H1 (cell line): Measurements from ENCODE around the gene PLPPR3. TPM values are rescaled to one million over a fixed set of nuclear protein-coding genes. Genes with fewer than 3 reads are reported as not detected.

ENCODE experiments used
- CTCF ChIA-PET: fragments of 300-600 bp; sonication (Branson Sonifier 250); formaldehyde crosslinking; loops from one replicate; lab custom pipeline; 2021; ENCODE audit not compliant: partially characterized antibody; lab: Charles Lee
- POLR2A ChIA-PET: fragments of 300-600 bp; sonication (Branson Sonifier 250); formaldehyde crosslinking; loops from one replicate; lab custom pipeline; 2021; ENCODE audit warnings: inconsistent platforms; ENCODE audit not compliant: partially characterized antibody; lab: Charles Lee
- DNase-seq, 2 experiments: peaks; one replicate each; pipeline versions ENCODE4 v3.0.0 to v3.0.0-alpha.2; 2010 to 2022; ENCODE audit warnings: low spot score in 2 of 2, low read depth in 1 of 2, mixed read lengths in 1 of 2
- FAIRE-seq: peaks from 2 replicates; lab custom pipeline; 2011; peaks lifted over from hg19 to GRCh38; lab: Jason Lieb, UNC
- H2AFZ ChIP-seq: 2 replicates; pipeline ENCODE4 v1.8.1; 2012; ENCODE audit warnings: low read length, inconsistent platforms
- H2AK5ac ChIP-seq: 2 replicates; pipeline ENCODE4 v1.6.1; 2013; ENCODE audit warnings: low read depth, low read length
- H2BK120ac ChIP-seq: replicated peaks from 2 replicates; pipeline ENCODE3; 2013; ENCODE audit warnings: low read depth, low read length, inconsistent platforms
- H2BK12ac ChIP-seq: 2 replicates; pipeline ENCODE4 v1.6.1; 2013; ENCODE audit warnings: low read depth, low read length
- H2BK15ac ChIP-seq: 2 replicates; pipeline ENCODE4 v1.6.1; 2013; ENCODE audit warnings: low read length
- H2BK20ac ChIP-seq: 2 replicates; pipeline ENCODE4 v1.6.1; 2013; ENCODE audit warnings: low read length
- H2BK5ac ChIP-seq: 2 replicates; pipeline ENCODE4 v1.6.1; 2013; ENCODE audit warnings: low read depth, low read length
- H3K14ac ChIP-seq: 2 replicates; pipeline ENCODE4 v1.6.1; 2013; ENCODE audit warnings: inconsistent platforms; ENCODE audit not compliant: insufficient read length
- H3K18ac ChIP-seq: 2 replicates; pipeline ENCODE4 v1.6.1; 2013; ENCODE audit warnings: low read length; ENCODE audit errors: extremely low read depth
- H3K23ac ChIP-seq: 2 replicates; pipeline ENCODE4 v1.6.1; 2013; ENCODE audit warnings: inconsistent platforms; ENCODE audit not compliant: insufficient read length
- H3K23me2 ChIP-seq: 2 replicates; pipeline ENCODE4 v1.6.1; 2013; ENCODE audit warnings: low read depth, low read length
- H3K27ac ChIP-seq: 2 replicates; pipeline ENCODE4 v1.6.1; 2011; ENCODE audit warnings: low read depth, low read length, inconsistent platforms
- H3K27me3 ChIP-seq, 4 experiments: replicated peaks in 1 of 4; 1 replicate in 1 of 4; 2 replicates in 3 of 4; pipeline versions ENCODE4 v1.6.1 to v1.8.1; 2011 to 2013; ENCODE audit warnings: low read length in 3 of 4, mild to moderate bottlenecking in 3 of 4, inconsistent platforms in 2 of 4, mixed read lengths in 2 of 4, moderate library complexity in 1 of 4; ENCODE audit not compliant: control insufficient read depth in 3 of 4, insufficient read depth in 3 of 4; ENCODE audit errors: extremely low read depth in 1 of 4
- H3K36me3 ChIP-seq, 4 experiments: 2 replicates each; pipeline versions ENCODE4 v1.6.1 to v1.8.1; 2011 to 2013; ENCODE audit warnings: mild to moderate bottlenecking in 4 of 4, low read length in 3 of 4, moderate library complexity in 2 of 4, control low read depth in 1 of 4, inconsistent platforms in 1 of 4; ENCODE audit not compliant: insufficient read depth in 4 of 4, control insufficient read depth in 2 of 4
- H3K4ac ChIP-seq: replicated peaks from 2 replicates; pipeline ENCODE3; 2013; ENCODE audit warnings: low read length, low read depth, mixed read lengths, inconsistent platforms; ENCODE audit not compliant: insufficient read length
- H3K4me1 ChIP-seq, 4 experiments: replicated peaks in 1 of 4; 1 replicate in 1 of 4; 2 replicates in 3 of 4; pipeline versions ENCODE4 v1.6.1 to v1.8.1; 2011 to 2013; ENCODE audit warnings: low read length in 3 of 4, inconsistent platforms in 2 of 4, mixed read lengths in 1 of 4; ENCODE audit not compliant: insufficient read depth in 4 of 4, control insufficient read depth in 3 of 4
- H3K4me2 ChIP-seq, 2 experiments: 2 replicates each; pipeline versions ENCODE4 v1.6.1 to v1.8.1; 2011 to 2013; ENCODE audit warnings: low read depth in 2 of 2, low read length in 2 of 2, control low read depth in 1 of 2, inconsistent platforms in 1 of 2, mild to moderate bottlenecking in 1 of 2; ENCODE audit not compliant: insufficient read depth in 1 of 2
- H3K4me3 ChIP-seq, 4 experiments: fragments of 200-600, 300-600 bp in 1 of 4; sonication (generic), shearing (Covaris generic), sonication (Bioruptor Twin) in 1 of 4; 2 replicates each; pipeline versions ENCODE4 v1.5.1 to v1.8.1; 2011 to 2016; ENCODE audit warnings: low read length in 4 of 4, low read depth in 3 of 4, control low read depth in 2 of 4, inconsistent platforms in 2 of 4, mild to moderate bottlenecking in 2 of 4, mixed read lengths in 1 of 4, moderate library complexity in 1 of 4; ENCODE audit not compliant: insufficient read depth in 2 of 4; ENCODE audit errors: extremely low read depth in 1 of 4
- H3K56ac ChIP-seq: replicated peaks from 2 replicates; pipeline ENCODE3; 2013; ENCODE audit warnings: low read depth, mild to moderate bottlenecking, mixed read lengths, low read length, inconsistent platforms; ENCODE audit not compliant: insufficient read length
- H3K79me1 ChIP-seq: 2 replicates; pipeline ENCODE4 v1.6.1; 2013; ENCODE audit warnings: low read depth, low read length, control low read depth
- H3K79me2 ChIP-seq, 2 experiments: 2 replicates each; pipeline versions ENCODE4 v1.6.1 to v1.8.1; 2012 to 2013; ENCODE audit warnings: low read length in 2 of 2, mild to moderate bottlenecking in 2 of 2, inconsistent platforms in 1 of 2; ENCODE audit not compliant: insufficient read depth in 2 of 2, control insufficient read depth in 1 of 2
- H3K9ac ChIP-seq, 4 experiments: replicated peaks in 1 of 4; 1 replicate in 1 of 4; 2 replicates in 3 of 4; pipeline versions ENCODE4 v1.6.1 to v1.8.1; 2011 to 2013; ENCODE audit warnings: low read depth in 3 of 4, low read length in 3 of 4, control low read depth in 2 of 4, mild to moderate bottlenecking in 2 of 4, moderate library complexity in 2 of 4, inconsistent platforms in 1 of 4; ENCODE audit errors: extremely low read depth in 1 of 4
- H3K9me3 ChIP-seq, 2 experiments: 2 replicates each; pipeline versions ENCODE4 v1.6.1 to v1.8.1; 2012 to 2013; ENCODE audit warnings: mild to moderate bottlenecking in 2 of 2, moderate library complexity in 2 of 2, control low read depth in 1 of 2, inconsistent platforms in 1 of 2, low read depth in 1 of 2, low read length in 1 of 2, mixed read lengths in 1 of 2; ENCODE audit not compliant: insufficient read depth in 2 of 2
- H4K20me1 ChIP-seq, 2 experiments: replicated peaks in 1 of 2; 2 replicates each; pipeline versions ENCODE3 to v1.8.1; 2011 to 2013; ENCODE audit warnings: inconsistent platforms in 2 of 2, low read length in 2 of 2, mild to moderate bottlenecking in 1 of 2; ENCODE audit not compliant: insufficient read depth in 2 of 2, control insufficient read depth in 1 of 2
- H4K5ac ChIP-seq: 2 replicates; pipeline ENCODE4 v1.6.1; 2013; ENCODE audit warnings: low read length, low read depth, mixed read lengths, inconsistent platforms; ENCODE audit not compliant: insufficient read length
- H4K8ac ChIP-seq: 2 replicates; pipeline ENCODE4 v1.8.0; 2013; ENCODE audit warnings: mild to moderate bottlenecking, moderate library complexity, low read length, inconsistent platforms; ENCODE audit not compliant: insufficient read depth; ENCODE audit errors: extremely low read depth
- H4K91ac ChIP-seq: replicated peaks from 2 replicates; pipeline ENCODE3; 2013; ENCODE audit warnings: low read length, mixed read lengths, inconsistent platforms; ENCODE audit not compliant: insufficient read length
- BRCA1 ChIP-seq: IDR thresholded peaks from 2 replicates; pipeline ENCODE4 v1.6.1; 2012; ENCODE audit warnings: low read depth, low read length, improper control_type of control experiment
- E2F6 ChIP-seq: IDR thresholded peaks from 2 replicates; pipeline ENCODE4 v1.6.1; 2012; ENCODE audit warnings: inconsistent platforms
- HDAC6 ChIP-seq: IDR thresholded peaks from one replicate; pipeline ENCODE4 v1.7.1; 2012; ENCODE audit warnings: low read depth, mild to moderate bottlenecking, inconsistent platforms, low read length, moderate library complexity
- KDM4A ChIP-seq: IDR thresholded peaks from one replicate; pipeline ENCODE4 v1.7.1; 2012; ENCODE audit warnings: low read depth, mild to moderate bottlenecking, moderate library complexity, low read length, inconsistent platforms; ENCODE audit not compliant: severe bottlenecking
- RFX5 ChIP-seq: IDR thresholded peaks from 2 replicates; pipeline ENCODE4 v1.6.1; 2011; ENCODE audit warnings: low read depth, low read length, improper control_type of control experiment, borderline replicate concordance
- SIX5 ChIP-seq: IDR thresholded peaks from 2 replicates; pipeline ENCODE4 v1.6.1; 2011; ENCODE audit warnings: mild to moderate bottlenecking, low read depth, low read length
- TEAD4 ChIP-seq: IDR thresholded peaks from 2 replicates; pipeline ENCODE4 v1.6.1; 2012; ENCODE audit warnings: low read depth, low read length, inconsistent platforms, mixed read lengths
- WGBS, 2 experiments: shearing (Covaris generic) in 1 of 2; methylation state at CpG; one replicate each; pipeline versions ENCODE4 v1.1.6 to v1.1.7; 2013 to 2015; ENCODE audit warnings: low lambda C conversion rate in 2 of 2, mixed read lengths in 2 of 2, inconsistent platforms in 1 of 2, low coverage in 1 of 2, missing lambda C conversion rate in 1 of 2; ENCODE audit not compliant: insufficient replicate concordance in 2 of 2, insufficient coverage in 1 of 2, insufficient read length in 1 of 2; ENCODE audit errors: extremely low coverage in 1 of 2, missing lambda C conversion rate in 1 of 2; 5-methylcytosine and 5-hydroxymethylcytosine counted together
- polyA plus RNA-seq, 7 experiments: library from polyadenylated mRNA; depleted of rRNA in 3 of 7; stranded (reverse) in 5 of 7; unstranded in 2 of 7; fragments of >200 nt in 5 of 7; fragments of 200-250 nt in 2 of 7; gene quantifications; 1 replicate in 5 of 7; 2 replicates in 1 of 7; 4 replicates in 1 of 7; pipeline versions ENCODE4 v1.2.1 to v1.2.3, GENCODE V29; 2011 to 2013; ENCODE audit warnings: missing spikeins in 2 of 7, mixed read lengths in 2 of 7
- total RNA-seq: library from RNA; stranded (reverse); fragmentation: NEBNext Ultra II Directional; extraction: Animal tissue kit (Norgen Biotek cat#: 25700); gene quantifications from 2 replicates; pipeline ENCODE4 v1.2.1, GENCODE V29; 2021

PLPPR3 gene
- total and polyA plus RNA-seq, 2 of the 8 experiments (the other 6 are each of a cell fraction or from before 2014, with no cell fraction given): 71.7 to 76.4 TPM

- Histone ChIP-seq H3K4ac (no peak overlapping the region), H3K79me2 (no peaks in the 10 kb centered on the region), H3K79me1 (no peaks in the 10 kb centered on the region; the same call in 1 of the 2 replicates), H3K4me1 (peaks cover 0 to 36% (median 17%) of the 10 kb centered on the region in 4 experiments; a peak in 6 of 7 replicates), H3K36me3 (no peaks in the 10 kb centered on the region), H3K9ac (no peak overlapping the region), H4K20me1 (no peaks in the 10 kb centered on the region), H3K23me2 (peaks cover 2% of the 10 kb centered on the region; the same call in 1 of the 2 replicates), H3K4me3 (no peak overlapping the region), H3K18ac (peak overlapping the region; percentile 71; the same call in 1 of the 2 replicates), H3K56ac (no peak overlapping the region), H3K23ac (no peak overlapping the region), H4K91ac (no peak overlapping the region), H4K5ac (no peak overlapping the region), H2BK20ac (no peak overlapping the region), H3K14ac (no peak overlapping the region), H2BK5ac (peak overlapping the region; percentile 88; the same call in 1 of the 2 replicates), H3K4me2 (no peak overlapping the region), H2BK120ac (no peak overlapping the region), H2AFZ (no peak overlapping the region), H3K27me3 (no peaks in the 10 kb centered on the region), H3K27ac (no peak overlapping the region; the same call in 1 of the 2 replicates), H3K9me3 (no peaks in the 10 kb centered on the region), H2AK5ac (0 out of 2 replicates have a peak overlapping the region, but pooled peaks have one; percentile 53), H2BK12ac (peak overlapping the region; percentile 100; the same call in 1 of the 2 replicates), H2BK15ac (no peak overlapping the region), H4K8ac (no peak overlapping the region; the same call in 1 of the 2 replicates)
- DNase-seq (no peak), FAIRE-seq (no peak)
- WGBS, 2 experiments: 63% methylated on average over 3 of the region's 8 CpGs; no CpG with 5 or more reads in 1 of the 2 experiments
- ChIA-PET CTCF (interaction anchor here (0.9 to 5.2 kb wide), 4 partner anchors 8 to 22 kb away, joined by 3 to 23 read pairs (median 6); no protein-coding TSS in a partner anchor), POLR2A (interaction anchor here (0.6 to 6.7 kb wide), 7 partner anchors 9 to 1367 kb away, joined by 3 to 85 read pairs (median 4); partner anchors contain the start of gene PTBP1)
- TF ChIP-seq RFX5 (no peak), BRCA1 (no peak), E2F6 (no peak), TEAD4 (no peak), KDM4A (no peak), SIX5 (no peak), HDAC6 (no peak)
These were observed 30.0 kb downstream of the PLPPR3 start for GRCh38 chr19:791567-792305.
